GM23248 (cell line): ENCODE results near the gene BBS7.

Experiments
- EZH2 ChIP-seq: fragments of 200-600 bp; sonication (generic); IDR thresholded peaks from 2 replicates; pipeline ENCODE4 v1.6.1; 2018; ENCODE audit warnings: antibody characterized with exemption, mild to moderate bottlenecking; ENCODE audit not compliant: insufficient read depth, poor library complexity, severe bottlenecking
- EZH2phosphoT487 ChIP-seq: fragments of 200-600 bp; sonication (generic); IDR thresholded peaks from 2 replicates; pipeline ENCODE4 v1.6.1; 2018; ENCODE audit warnings: antibody characterized with exemption, moderate library complexity, mild to moderate bottlenecking, low read depth; ENCODE audit not compliant: insufficient read depth

DNA sequence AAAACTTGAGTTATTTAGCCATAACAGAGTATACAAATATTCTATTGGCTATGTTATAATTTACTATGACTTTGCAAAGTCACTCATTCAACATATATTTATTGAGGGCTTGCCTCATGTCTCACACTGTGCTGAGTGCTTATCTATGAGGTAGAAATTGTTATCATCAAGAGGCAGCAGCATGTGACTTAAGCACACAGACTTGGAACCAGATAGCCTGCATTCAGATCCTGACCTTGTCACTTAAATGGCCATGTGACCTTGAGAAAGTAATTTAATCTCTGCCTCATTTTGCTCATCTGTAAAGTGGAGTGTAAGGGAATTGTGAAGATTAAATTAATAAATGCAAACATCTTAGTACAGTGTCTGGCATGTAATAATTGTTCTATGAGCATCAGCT is 79.3 kb downstream of the BBS7 start:
- TF ChIP-seq EZH2 (no peak), EZH2phosphoT487 (no peak)
